Vagina (tissue), 2 donors: Measurements from ENCODE around the gene PTPRN2. TPM values are rescaled to one million over a fixed set of nuclear protein-coding genes. Genes with fewer than 3 reads are reported as not detected.

Experiments
- DNase-seq, 2 donors: peaks; one replicate each; pipeline ENCODE4 v3.0.0-alpha.2; 2017; ENCODE audit errors: extremely low spot score in 2 of 2
- H3K27ac ChIP-seq: fragments of 200-600 bp; sonication (generic); one replicate; pipeline ENCODE4 v1.5.1; 2019
- H3K27me3 ChIP-seq: fragments of 200-600 bp; sonication (generic); one replicate; pipeline ENCODE4 v1.5.1; 2019
- H3K36me3 ChIP-seq, 2 donors: fragments of 200-600 bp; sonication (generic); one replicate each; pipeline ENCODE4 v1.5.1; 2017 to 2019
- H3K4me1 ChIP-seq: fragments of 200-600 bp; sonication (generic); one replicate; pipeline ENCODE4 v1.5.1; 2019
- H3K4me3 ChIP-seq, 2 donors: fragments of 200-600 bp; sonication (generic); 1 replicate in 1 of 2; 2 replicates in 1 of 2; pipeline ENCODE4 v1.5.1; 2016 to 2019
- H3K9me3 ChIP-seq: fragments of 200-600 bp; sonication (generic); one replicate; pipeline ENCODE4 v1.5.1; 2019
- CTCF ChIP-seq, 3 experiments: fragments of 450-650 bp in 2 of 3; fragments of 200-600 bp in 1 of 3; sonication (generic) in 1 of 3; IDR thresholded peaks; one replicate each; pipeline ENCODE4 v1.5.1; 2017 to 2019; ENCODE audit warnings: antibody characterized with exemption in 3 of 3, mild to moderate bottlenecking in 2 of 3, moderate library complexity in 2 of 3
- POLR2A ChIP-seq, 2 donors: fragments of 450-650 bp; IDR thresholded peaks; one replicate each; pipeline ENCODE4 v1.6.1; 2017; ENCODE audit warnings: antibody characterized with exemption in 2 of 2, mild to moderate bottlenecking in 2 of 2, moderate library complexity in 2 of 2
- POLR2AphosphoS5 ChIP-seq, 2 donors: sonication (generic); formaldehyde crosslinking; IDR thresholded peaks; one replicate each; pipeline ENCODE4 v1.9.0; 2017; ENCODE audit warnings: antibody characterized with exemption in 2 of 2, mild to moderate bottlenecking in 2 of 2, low read depth in 1 of 2; ENCODE audit not compliant: insufficient read depth in 1 of 2
- intact Hi-C: fragments of 100-400 bp; cut with DNase I; formaldehyde crosslinking; loops from one replicate; pipeline ENCODE4 v1.15.1; 2023
- total RNA-seq: library from RNA; depleted of rRNA; stranded (reverse); fragments of >200 nt; gene quantifications from one replicate; pipeline ENCODE4 v1.2.3, GENCODE V29; 2016

The PTPRN2 gene
- total RNA-seq, 1 donor from 2014 or later, result 7.4 TPM

- no peak for DNase-seq
- TF ChIP-seq CTCF (IDR thresholded peaks at IDR 0.05) (no peak), POLR2A (IDR thresholded peaks at IDR 0.05) (no peak), POLR2AphosphoS5 (IDR thresholded peaks at IDR 0.05; ENCODE audit: insufficient read depth in 1 of 2, low read depth in 1 of 2) (no peak)
These were observed 560.9 kb downstream of the PTPRN2 start for GRCh38 chr7:158026636-158027265.

GRCh38 chr7:158025686-158026600 is 561.7 kb downstream of the PTPRN2 start:
- Histone ChIP-seq H3K4me3 (no peak overlapping the region), H3K4me1 (no peaks in the 10 kb centered on the region), H3K27ac (no peak overlapping the region), H3K9me3 (no peaks in the 10 kb centered on the region), H3K27me3 (no peaks in the 10 kb centered on the region), H3K36me3 (no peaks in the 10 kb centered on the region)
- DNase-seq, result no peak
- intact Hi-C loops, result no loop called here
- TF ChIP-seq CTCF (IDR thresholded peaks at IDR 0.05) (no peak), POLR2AphosphoS5 (IDR thresholded peaks at IDR 0.05; ENCODE audit: insufficient read depth in 1 of 2, low read depth in 1 of 2) (no peak), POLR2A (IDR thresholded peaks at IDR 0.05) (no peak)

More at GRCh38 chr7:158026636-158027265, 560.9 kb downstream of the PTPRN2 start:
- Histone ChIP-seq H3K4me1 (no peaks in the 10 kb centered on the region), H3K9me3 (no peaks in the 10 kb centered on the region), H3K36me3 (no peaks in the 10 kb centered on the region), H3K4me3 (no peak overlapping the region), H3K27me3 (no peaks in the 10 kb centered on the region), H3K27ac (no peak overlapping the region)
- intact Hi-C loops, result no loop called here

- no peak overlapping the region for H3K27ac ChIP-seq
- no peaks in the 10 kb centered on the region for H3K27me3 ChIP-seq
- H3K4me1 ChIP-seq, result no peaks in the 10 kb centered on the region
- H3K4me3 ChIP-seq, result no peak overlapping the region
- TF ChIP-seq CTCF (IDR thresholded peaks at IDR 0.05) (no peak), POLR2AphosphoS5 (IDR thresholded peaks at IDR 0.05; ENCODE audit: insufficient read depth in 1 of 2, low read depth in 1 of 2) (no peak), POLR2A (IDR thresholded peaks at IDR 0.05) (no peak)
- intact Hi-C loops, result no loop called here
- no peaks in the 10 kb centered on the region for H3K36me3 ChIP-seq
- H3K9me3 ChIP-seq, result no peaks in the 10 kb centered on the region
- DNase-seq, result no peak
These were observed 562.7 kb downstream of the PTPRN2 start for GRCh38 chr7:158024881-158025280.

- DNase-seq, result no peak
- H3K4me3 ChIP-seq, result no peak overlapping the region
- H3K36me3 ChIP-seq, result no peaks in the 10 kb centered on the region
- TF ChIP-seq POLR2AphosphoS5 (IDR thresholded peaks at IDR 0.05; ENCODE audit: insufficient read depth in 1 of 2, low read depth in 1 of 2) (no peak), CTCF (IDR thresholded peaks at IDR 0.05) (no peak), POLR2A (IDR thresholded peaks at IDR 0.05) (no peak)
- H3K4me1 ChIP-seq, result no peaks in the 10 kb centered on the region
- no peaks in the 10 kb centered on the region for H3K27me3 ChIP-seq
- H3K9me3 ChIP-seq, result no peaks in the 10 kb centered on the region
- intact Hi-C loops, result no loop called here
- H3K27ac ChIP-seq, result no peak overlapping the region
These were observed 563.3 kb downstream of the PTPRN2 start for GRCh38 chr7:158024351-158024715.
